Thyroid gland (tissue), 4 donors: ENCODE measurements around the gene PCDHA7. TPM values are rescaled to one million over a fixed set of nuclear protein-coding genes. Genes with fewer than 3 reads are reported as not detected.
"Not testable (repeated sequence)": the region's sequence is repeated elsewhere in the genome, so short reads cannot be mapped to it uniquely, and the experiment has no call there.

ENCODE experiments used
- DNase-seq, 2 donors: peaks; one replicate each; pipeline ENCODE4 v3.0.0-alpha.2; 2019
- H3K27ac ChIP-seq, 3 donors: fragments of 200-600 bp; sonication (generic); 1 replicate in 2 of 3; 2 replicates in 1 of 3; pipeline ENCODE4 v1.5.1; 2016 to 2019; ENCODE audit warnings: mild to moderate bottlenecking in 1 of 3, moderate library complexity in 1 of 3
- H3K27me3 ChIP-seq: fragments of 200-600 bp; sonication (generic); one replicate; pipeline ENCODE4 v1.5.1; 2019
- H3K36me3 ChIP-seq, 2 donors: fragments of 200-600 bp; sonication (generic); one replicate each; pipeline ENCODE4 v1.5.1; 2016 to 2019
- H3K4me1 ChIP-seq, 2 donors: fragments of 200-600 bp; sonication (generic); one replicate each; pipeline ENCODE4 v1.5.1; 2017 to 2019
- H3K4me3 ChIP-seq, 3 donors: fragments of 200-600 bp; sonication (generic); replicated peaks in 1 of 3; 1 replicate in 2 of 3; 2 replicates in 1 of 3; pipeline ENCODE4 v1.5.1; 2016; ENCODE audit warnings: mild to moderate bottlenecking in 1 of 3
- H3K9me3 ChIP-seq: fragments of 200-600 bp; sonication (generic); one replicate; pipeline ENCODE4 v1.5.1; 2017
- POLR2A ChIP-seq, 2 donors: fragments of 450-650 bp; IDR thresholded peaks; one replicate each; pipeline ENCODE4 v1.6.1; 2017; ENCODE audit warnings: antibody characterized with exemption in 2 of 2, mild to moderate bottlenecking in 2 of 2, moderate library complexity in 1 of 2
- WGBS, 2 donors: methylation state at CpG; one replicate each; pipeline ENCODE4 v1.1.5; 2017; 5-methylcytosine and 5-hydroxymethylcytosine counted together
- intact Hi-C: fragments of 100-400 bp; cut with DNase I; formaldehyde crosslinking; loops from one replicate; pipeline ENCODE4 v1.15.1; 2023
- total RNA-seq, 4 donors: library from RNA; depleted of rRNA; stranded (reverse); fragments of >200 nt; gene quantifications; one replicate each; pipeline ENCODE4 v1.2.3, GENCODE V29; 2016
- TF ChIP-seq, protein P1 (sequence below), 6 experiments: fragments of 200-600 bp in 3 of 6; fragments of 450-650 bp in 3 of 6; sonication (generic) in 3 of 6; IDR thresholded peaks; one replicate each; pipeline ENCODE4 v1.5.1; 2016 to 2019; ENCODE audit warnings: antibody characterized with exemption in 6 of 6, mild to moderate bottlenecking in 2 of 6, inconsistent platforms in 1 of 6, moderate library complexity in 1 of 6

PCDHA7 gene
- total RNA-seq, 4 donors from 2014 or later, result 0.45 to 0.88 (median 0.54) TPM

GRCh38 chr5:140869555-140869886, 35.5 kb downstream of the PCDHA7 start:
- no peaks in the 10 kb centered on the region for H3K36me3 ChIP-seq
- H3K4me3 ChIP-seq, result no peak overlapping the region
- no peaks in the 10 kb centered on the region for H3K27me3 ChIP-seq
- TF ChIP-seq, protein P1, sequence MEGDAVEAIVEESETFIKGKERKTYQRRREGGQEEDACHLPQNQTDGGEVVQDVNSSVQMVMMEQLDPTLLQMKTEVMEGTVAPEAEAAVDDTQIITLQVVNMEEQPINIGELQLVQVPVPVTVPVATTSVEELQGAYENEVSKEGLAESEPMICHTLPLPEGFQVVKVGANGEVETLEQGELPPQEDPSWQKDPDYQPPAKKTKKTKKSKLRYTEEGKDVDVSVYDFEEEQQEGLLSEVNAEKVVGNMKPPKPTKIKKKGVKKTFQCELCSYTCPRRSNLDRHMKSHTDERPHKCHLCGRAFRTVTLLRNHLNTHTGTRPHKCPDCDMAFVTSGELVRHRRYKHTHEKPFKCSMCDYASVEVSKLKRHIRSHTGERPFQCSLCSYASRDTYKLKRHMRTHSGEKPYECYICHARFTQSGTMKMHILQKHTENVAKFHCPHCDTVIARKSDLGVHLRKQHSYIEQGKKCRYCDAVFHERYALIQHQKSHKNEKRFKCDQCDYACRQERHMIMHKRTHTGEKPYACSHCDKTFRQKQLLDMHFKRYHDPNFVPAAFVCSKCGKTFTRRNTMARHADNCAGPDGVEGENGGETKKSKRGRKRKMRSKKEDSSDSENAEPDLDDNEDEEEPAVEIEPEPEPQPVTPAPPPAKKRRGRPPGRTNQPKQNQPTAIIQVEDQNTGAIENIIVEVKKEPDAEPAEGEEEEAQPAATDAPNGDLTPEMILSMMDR (IDR thresholded peaks at IDR 0.05), result no peak
- TF ChIP-seq POLR2A (IDR thresholded peaks at IDR 0.05), result no peak
- intact Hi-C loops, result no loop called here
- H3K27ac ChIP-seq, result no peak overlapping the region
- WGBS, 2 donors, result 51 to 66% methylated on average over 5 of the region's 5 CpGs
- H3K4me1 ChIP-seq, result no peaks in the 10 kb centered on the region
- no peak for DNase-seq
- H3K9me3 ChIP-seq, result no peaks in the 10 kb centered on the region

DNA sequence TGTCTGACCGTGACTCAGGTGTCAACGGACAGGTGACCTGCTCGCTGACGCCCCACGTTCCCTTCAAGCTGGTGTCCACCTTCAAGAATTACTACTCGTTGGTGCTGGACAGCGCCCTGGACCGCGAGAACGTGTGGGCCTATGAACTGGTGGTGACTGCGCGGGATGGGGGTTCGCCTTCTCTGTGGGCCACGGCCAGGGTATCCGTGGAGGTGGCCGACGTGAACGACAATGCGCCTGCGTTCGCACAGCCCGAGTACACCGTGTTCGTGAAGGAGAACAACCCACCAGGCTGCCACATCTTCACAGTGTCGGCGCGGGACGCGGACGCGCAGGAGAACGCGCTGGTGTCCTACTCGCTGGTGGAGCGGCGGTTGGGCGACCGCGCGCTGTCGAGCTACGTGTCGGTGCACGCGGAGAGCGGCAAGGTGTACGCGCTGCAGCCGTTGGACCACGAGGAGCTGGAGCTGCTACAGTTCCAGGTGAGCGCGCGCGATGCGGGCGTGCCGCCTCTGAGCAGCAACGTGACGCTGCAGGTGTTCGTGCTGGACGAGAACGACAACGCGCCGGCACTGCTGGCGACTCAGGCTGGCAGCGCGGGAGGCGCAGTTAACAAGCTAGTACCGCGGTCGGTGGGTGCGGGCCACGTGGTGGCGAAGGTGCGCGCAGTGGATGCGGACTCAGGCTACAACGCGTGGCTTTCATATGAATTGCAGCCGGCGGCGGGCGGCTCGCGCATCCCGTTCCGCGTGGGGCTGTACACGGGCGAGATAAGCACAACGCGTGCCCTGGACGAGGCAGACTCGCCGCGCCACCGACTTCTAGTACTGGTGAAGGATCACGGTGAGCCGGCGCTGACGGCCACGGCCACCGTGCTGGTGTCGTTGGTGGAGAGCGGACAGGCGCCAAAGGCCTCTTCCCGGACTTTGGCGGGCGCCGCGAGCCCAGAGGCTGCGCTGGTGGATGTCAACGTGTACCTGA, 36.4 kb downstream of the PCDHA7 start:
- H3K27me3 ChIP-seq, result no peaks in the 10 kb centered on the region
- TF ChIP-seq, protein P1 (IDR thresholded peaks at IDR 0.05), result no peak
- no peak for TF ChIP-seq POLR2A (IDR thresholded peaks at IDR 0.05)
- no peaks in the 10 kb centered on the region for H3K9me3 ChIP-seq
- intact Hi-C loops, result no loop called here
- no peak overlapping the region for H3K4me3 ChIP-seq
- no peaks in the 10 kb centered on the region for H3K4me1 ChIP-seq
- H3K36me3 ChIP-seq, result no peaks in the 10 kb centered on the region
- DNase-seq, result no peak
- 44 to 55% methylated on average over 12 to 84 of the region's 114 CpGs for WGBS, 2 donors
- no peak overlapping the region for H3K27ac ChIP-seq

DNA sequence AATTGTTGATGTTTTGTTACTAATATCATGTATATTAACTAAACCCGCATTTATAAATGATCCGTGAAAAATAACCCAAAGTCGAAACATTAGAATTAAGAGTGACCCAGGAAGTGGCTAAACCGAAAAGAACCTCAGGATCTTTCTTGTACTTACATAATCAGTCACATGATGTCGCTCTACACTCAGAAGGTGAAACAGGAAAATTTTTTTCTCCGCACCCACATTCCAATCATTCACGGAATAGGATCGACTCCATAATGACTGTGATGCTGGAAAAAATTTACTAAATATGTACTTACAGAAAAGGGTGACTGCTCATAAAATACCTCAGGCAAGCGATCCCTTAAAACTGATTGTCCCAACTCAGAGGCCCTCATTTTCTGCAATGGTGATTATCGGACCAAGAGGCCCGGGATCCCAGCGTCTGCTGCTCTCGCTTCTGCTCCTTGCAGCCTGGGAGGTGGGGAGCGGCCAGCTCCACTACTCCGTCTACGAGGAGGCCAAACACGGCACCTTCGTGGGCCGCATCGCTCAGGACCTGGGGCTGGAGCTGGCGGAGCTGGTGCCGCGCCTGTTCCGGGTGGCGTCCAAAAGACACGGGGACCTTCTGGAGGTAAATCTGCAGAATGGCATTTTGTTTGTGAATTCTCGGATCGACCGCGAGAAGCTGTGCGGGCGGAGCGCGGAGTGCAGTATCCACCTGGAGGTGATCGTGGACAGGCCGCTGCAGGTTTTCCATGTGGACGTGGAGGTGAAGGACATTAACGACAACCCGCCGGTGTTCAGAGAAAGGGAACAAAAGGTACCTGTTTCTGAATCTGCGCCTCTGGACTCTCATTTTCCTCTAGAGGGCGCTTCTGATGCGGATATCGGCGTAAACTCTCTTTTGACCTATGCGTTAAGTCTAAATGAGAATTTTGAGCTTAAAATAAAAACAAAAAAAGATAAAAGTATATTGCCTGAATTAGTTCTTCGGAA, 41.3 kb downstream of the PCDHA7 start, which contains the start of gene PCDHA12:
PCDHA12 (plus strand) TSS at position 224 of the 981 bp plus-strand sequence; CDS start at position 389, 165 bp downstream.
- Histone ChIP-seq H3K4me3 (no peak within 1 kb of the TSS), H3K9me3 (no peaks in the 10 kb centered on the region), H3K27ac (peak within 1 kb of the TSS in 1 of 3 donors; percentile 59), H3K36me3 (no peaks in the 10 kb centered on the region), H3K4me1 (no peaks in the 10 kb centered on the region), H3K27me3 (no peaks in the 10 kb centered on the region)
- intact Hi-C loops, result no loop called here
- DNase-seq, result no peak
- TF ChIP-seq, protein P1 (IDR thresholded peaks at IDR 0.05), result peak; percentile 14 to 52 (median 34)
- no peak for TF ChIP-seq POLR2A (IDR thresholded peaks at IDR 0.05)
- 12 to 16% methylated on average over 31 to 44 of the region's 47 CpGs for WGBS, 2 donors

GRCh38 chr5:140876541-140877261, 42.6 kb downstream of the PCDHA7 start:
- H3K27me3 ChIP-seq, DNase-seq, H3K4me1 ChIP-seq, H3K9me3 ChIP-seq, intact Hi-C loops, H3K4me3 ChIP-seq, H3K27ac ChIP-seq, H3K36me3 ChIP-seq: not testable (repeated sequence)
- WGBS, 2 donors, result 34 to 50% methylated on average over 38 to 70 of the region's 80 CpGs

GRCh38 chr5:140877262-140877581, 43.2 kb downstream of the PCDHA7 start:
- Histone ChIP-seq H3K9me3 (no peaks in the 10 kb centered on the region), H3K4me3 (no peak overlapping the region), H3K4me1 (no peaks in the 10 kb centered on the region), H3K36me3 (no peaks in the 10 kb centered on the region), H3K27me3 (no peaks in the 10 kb centered on the region), H3K27ac (no peak overlapping the region)
- no peak for DNase-seq
- no peak for TF ChIP-seq POLR2A (IDR thresholded peaks at IDR 0.05)
- TF ChIP-seq, protein P1 (IDR thresholded peaks at IDR 0.05), result no peak
- intact Hi-C loops, result no loop called here
- WGBS, 2 donors, result 38% methylated on average over 35 of the region's 37 CpGs; no CpG with 5 or more reads in 1 of the 2 donors
